ENCODE results near the gene C19orf85. TPM values are rescaled to one million over a fixed set of nuclear protein-coding genes. Genes with fewer than 3 reads are reported as not detected.

The C19orf85 gene
- total RNA-seq, 6 experiments from 2014 or later: not detected

DNA sequence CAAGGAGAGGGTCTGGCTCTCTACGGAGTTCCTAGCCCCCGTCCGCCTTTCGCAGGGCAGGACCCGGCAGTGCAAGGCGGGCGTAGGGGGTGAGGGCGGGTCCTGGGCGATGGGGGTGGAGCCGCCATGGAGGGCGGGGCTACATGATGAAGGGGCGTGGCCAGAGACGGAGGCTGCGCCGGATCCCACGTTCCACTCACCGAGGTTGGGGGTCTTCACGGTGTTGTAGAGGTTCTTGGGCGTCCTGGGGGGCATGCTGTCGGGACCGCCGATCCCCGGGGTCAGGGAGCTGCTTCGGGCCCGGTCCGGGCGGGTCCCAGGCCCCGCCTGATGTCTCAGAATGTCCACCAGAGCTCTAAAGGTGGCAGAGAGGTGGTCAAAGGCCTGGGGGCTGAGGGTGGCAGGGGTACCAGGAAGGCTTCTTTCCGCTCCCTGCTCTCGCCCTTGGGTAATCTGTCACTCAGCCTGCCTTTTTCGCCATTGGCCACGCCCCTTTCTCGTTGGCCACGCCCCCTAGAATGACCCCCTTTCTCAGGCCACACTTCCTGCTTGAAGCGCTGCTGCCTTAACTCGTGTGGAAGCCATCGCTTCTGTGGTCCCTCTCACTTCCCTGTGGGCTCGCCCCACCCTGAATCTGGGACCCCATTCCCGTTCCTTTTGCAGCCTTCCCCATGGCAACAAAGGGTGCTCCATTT, 24.0 kb downstream of the C19orf85 start:
- Mint-ChIP-seq H3K4me1 (ENCODE audit: low read depth) (peaks cover 10% of the 10 kb centered on the region), H3K27me3 (ENCODE audit: insufficient read depth) (peaks cover 41% of the 10 kb centered on the region), H3K9me3 (peaks cover 4% of the 10 kb centered on the region; the same call in 1 of the 2 replicates), H3K27ac (no peak overlapping the region), H3K36me3 (ENCODE audit: low read depth) (peaks cover 5% of the 10 kb centered on the region; the same call in 1 of the 2 replicates), H3K4me3 (no peak overlapping the region)
- TF ChIP-seq, protein P1, sequence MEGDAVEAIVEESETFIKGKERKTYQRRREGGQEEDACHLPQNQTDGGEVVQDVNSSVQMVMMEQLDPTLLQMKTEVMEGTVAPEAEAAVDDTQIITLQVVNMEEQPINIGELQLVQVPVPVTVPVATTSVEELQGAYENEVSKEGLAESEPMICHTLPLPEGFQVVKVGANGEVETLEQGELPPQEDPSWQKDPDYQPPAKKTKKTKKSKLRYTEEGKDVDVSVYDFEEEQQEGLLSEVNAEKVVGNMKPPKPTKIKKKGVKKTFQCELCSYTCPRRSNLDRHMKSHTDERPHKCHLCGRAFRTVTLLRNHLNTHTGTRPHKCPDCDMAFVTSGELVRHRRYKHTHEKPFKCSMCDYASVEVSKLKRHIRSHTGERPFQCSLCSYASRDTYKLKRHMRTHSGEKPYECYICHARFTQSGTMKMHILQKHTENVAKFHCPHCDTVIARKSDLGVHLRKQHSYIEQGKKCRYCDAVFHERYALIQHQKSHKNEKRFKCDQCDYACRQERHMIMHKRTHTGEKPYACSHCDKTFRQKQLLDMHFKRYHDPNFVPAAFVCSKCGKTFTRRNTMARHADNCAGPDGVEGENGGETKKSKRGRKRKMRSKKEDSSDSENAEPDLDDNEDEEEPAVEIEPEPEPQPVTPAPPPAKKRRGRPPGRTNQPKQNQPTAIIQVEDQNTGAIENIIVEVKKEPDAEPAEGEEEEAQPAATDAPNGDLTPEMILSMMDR (IDR thresholded peaks at IDR 0.05): no peak
- no peak for DNase-seq

- TF ChIP-seq, protein P1 (IDR thresholded peaks at IDR 0.05): no peak
- Mint-ChIP-seq H3K4me3 (no peak overlapping the region), H3K9me3 (peaks cover 4% of the 10 kb centered on the region; the same call in 1 of the 2 replicates), H3K27ac (no peak overlapping the region), H3K4me1 (ENCODE audit: low read depth) (peaks cover 10% of the 10 kb centered on the region), H3K27me3 (ENCODE audit: insufficient read depth) (peaks cover 32% of the 10 kb centered on the region), H3K36me3 (ENCODE audit: low read depth) (peaks cover 5% of the 10 kb centered on the region; the same call in 1 of the 2 replicates)
- no peak for DNase-seq
These were observed 25.5 kb downstream of the C19orf85 start for GRCh38 chr19:55439052-55439451.

DNA sequence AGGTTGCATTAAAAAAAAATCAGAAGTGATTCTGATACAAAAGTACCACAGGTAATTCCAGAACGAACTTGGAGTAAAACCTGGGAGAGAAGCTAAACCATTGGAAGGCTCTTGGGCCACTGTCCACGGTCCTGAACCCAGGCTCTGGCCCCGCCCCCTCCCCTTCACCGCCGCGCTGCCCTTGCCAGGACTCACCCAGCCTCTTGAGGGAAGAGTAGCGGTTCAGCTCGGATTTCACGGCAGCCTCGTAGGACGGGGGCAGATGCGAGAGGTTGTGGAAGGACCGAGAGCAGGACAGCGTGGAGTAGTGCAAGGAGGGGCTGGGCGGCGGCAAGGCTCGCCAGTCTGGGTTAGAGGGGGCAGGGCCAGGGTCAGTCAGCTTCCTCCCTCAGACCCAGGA, 27.1 kb downstream of the C19orf85 start:
- peak; percentile 34 for DNase-seq
- peaks cover 5% of the 10 kb centered on the region; the same call in 1 of the 2 replicates for H3K36me3 Mint-ChIP-seq (ENCODE audit: low read depth)
- peaks cover 10% of the 10 kb centered on the region for H3K4me1 Mint-ChIP-seq (ENCODE audit: low read depth)
- peaks cover 6% of the 10 kb centered on the region; the same call in 1 of the 2 replicates for H3K9me3 Mint-ChIP-seq
- TF ChIP-seq, protein P1 (IDR thresholded peaks at IDR 0.05): no peak
- H3K4me3 Mint-ChIP-seq: no peak overlapping the region
- no peak overlapping the region for H3K27ac Mint-ChIP-seq
- peaks cover 21% of the 10 kb centered on the region for H3K27me3 Mint-ChIP-seq (ENCODE audit: insufficient read depth)

DNA sequence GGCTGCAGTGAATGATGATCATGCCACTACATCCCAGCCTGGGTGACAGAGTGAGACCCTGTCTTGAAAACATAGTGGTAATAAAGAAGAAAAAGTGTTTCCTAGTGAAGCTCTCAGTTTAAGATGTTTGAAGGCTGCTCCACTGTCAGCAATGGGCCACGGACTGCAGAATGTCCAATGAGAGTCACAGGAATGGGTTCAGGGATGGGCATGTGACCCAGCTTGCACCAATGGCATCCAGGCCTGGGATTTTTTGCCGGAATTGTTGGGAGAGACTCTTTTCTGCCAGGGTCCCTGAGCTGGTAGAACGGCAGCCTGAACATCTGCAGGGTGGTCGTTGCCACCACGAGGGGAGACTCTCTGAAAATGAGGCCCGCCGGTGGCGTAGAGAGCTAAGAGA, 27.7 kb downstream of the C19orf85 start:
- Mint-ChIP-seq H3K27ac (no peak overlapping the region), H3K4me3 (no peak overlapping the region), H3K9me3 (peaks cover 10% of the 10 kb centered on the region; the same call in 1 of the 2 replicates), H3K4me1 (ENCODE audit: low read depth) (peaks cover 10% of the 10 kb centered on the region), H3K27me3 (ENCODE audit: insufficient read depth) (peaks cover 20% of the 10 kb centered on the region), H3K36me3 (ENCODE audit: low read depth) (peaks cover 5% of the 10 kb centered on the region; the same call in 1 of the 2 replicates)
- no peak for DNase-seq
- TF ChIP-seq, protein P1 (IDR thresholded peaks at IDR 0.05): no peak

DNA sequence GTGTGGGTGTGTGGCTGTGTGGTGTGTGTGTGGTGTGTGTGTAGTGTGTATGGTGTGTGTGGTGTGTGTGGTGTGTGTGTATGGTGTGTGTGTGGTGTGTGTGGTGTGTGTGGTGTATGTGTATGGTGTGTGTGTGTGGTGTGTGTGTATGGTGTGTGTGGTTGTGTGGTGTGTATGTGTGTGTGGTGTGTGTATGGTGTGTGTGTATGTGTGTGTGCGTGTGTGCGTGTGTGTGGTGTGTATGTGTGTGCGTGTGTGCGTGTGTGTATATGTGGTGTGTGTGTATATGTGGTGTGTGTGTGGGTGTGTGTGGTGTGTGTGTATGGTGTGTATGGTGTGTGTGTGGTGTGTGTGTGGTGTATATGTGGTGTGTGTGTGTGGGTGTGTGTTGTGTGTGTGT, 29.5 kb downstream of the C19orf85 start:
- H3K4me1 Mint-ChIP-seq (ENCODE audit: low read depth): no peaks in the 10 kb centered on the region
- H3K27me3 Mint-ChIP-seq (ENCODE audit: insufficient read depth): peaks cover 8% of the 10 kb centered on the region
- H3K27ac Mint-ChIP-seq: no peak overlapping the region
- TF ChIP-seq, protein P1 (IDR thresholded peaks at IDR 0.05): no peak
- DNase-seq: no peak
- peaks cover 10% of the 10 kb centered on the region; the same call in 1 of the 2 replicates for H3K9me3 Mint-ChIP-seq
- H3K4me3 Mint-ChIP-seq: no peak overlapping the region
- H3K36me3 Mint-ChIP-seq (ENCODE audit: low read depth): no peaks in the 10 kb centered on the region
